ENCODE data around the gene GNA12. TPM values are rescaled to one million over a fixed set of nuclear protein-coding genes. Genes with fewer than 3 reads are reported as not detected.

Gene GNA12
- total and polyA plus RNA-seq, 9 of the 15 experiments (the other 6 are each of a cell fraction or from before 2014, with no cell fraction given), result 0.65 to 32.7 (median 9.6) TPM

DNA sequence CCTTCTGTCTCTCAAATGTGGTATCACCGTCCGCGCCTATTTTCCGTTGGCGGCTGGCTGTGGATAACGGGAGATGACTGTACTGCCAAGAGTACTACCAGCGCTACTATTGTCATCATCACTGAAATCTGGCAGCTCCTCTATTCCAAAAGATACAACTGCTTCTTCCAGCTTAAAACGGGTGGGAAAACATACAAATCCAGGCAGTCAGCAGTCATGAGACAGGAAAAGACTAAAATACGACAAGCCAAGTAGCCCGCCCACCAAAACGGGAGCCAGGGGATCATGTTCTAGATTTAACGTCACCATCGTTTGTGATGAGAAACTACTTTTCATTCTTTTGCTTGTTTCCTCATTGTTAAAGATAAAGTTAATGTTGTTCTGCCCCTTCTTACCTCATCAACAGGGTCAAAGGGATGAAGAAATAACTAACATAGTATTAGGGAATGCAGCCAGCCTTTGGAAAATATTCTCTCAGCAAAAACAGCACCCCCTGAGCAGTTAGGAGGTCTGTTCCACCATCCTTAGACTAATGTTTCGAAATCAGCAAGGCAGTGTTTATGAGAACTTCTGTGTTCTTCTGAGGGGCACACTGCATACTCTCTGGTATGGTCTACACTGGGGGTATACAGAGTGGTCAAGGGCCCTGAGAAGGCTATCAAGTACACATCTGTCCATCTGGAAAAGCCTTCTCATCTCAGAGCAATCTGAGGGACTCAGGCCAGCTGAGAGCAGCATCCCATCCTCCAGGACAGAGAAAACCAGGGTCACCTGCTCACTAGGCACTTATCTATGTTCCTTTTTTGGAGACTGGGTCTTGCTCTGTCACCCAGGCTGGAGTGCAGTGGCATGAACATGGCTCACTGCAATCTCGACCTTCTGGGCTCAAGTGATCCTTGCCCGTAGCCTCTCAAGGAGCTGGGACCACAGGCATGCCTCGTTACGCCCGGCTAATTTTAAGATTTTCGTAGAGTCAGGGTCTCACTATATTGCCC lies 47.5 kb downstream of the GNA12 start:
- intact Hi-C loops (cut with micrococcal nuclease), result no loop called here
- CTCF ChIA-PET (ENCODE audit: low intra/inter-chr PET ratio), result no interaction called here
- Histone ChIP-seq H3K79me2 (ENCODE audit: control insufficient read depth, insufficient read depth, low read length) (peaks cover 24% of the 10 kb centered on the region), H3K36me3 (ENCODE audit: control insufficient read depth, insufficient read depth, low read length) (peaks cover 23% of the 10 kb centered on the region; the same call in 2 of the 3 replicates), H3K9me3 (replicated peaks; ENCODE audit: control insufficient read depth, insufficient read depth, low read depth, low read length) (no peaks in the 10 kb centered on the region), H3K4me3 (no peak overlapping the region), H3K4me1 (replicated peaks in 1 of 2; ENCODE audit: control insufficient read depth in 2 of 2, insufficient read depth in 2 of 2, low read length in 2 of 2) (peaks cover 0 to 9% of the 10 kb centered on the region in 2 experiments; a peak in 3 of 5 replicates), H3K9ac (ENCODE audit: insufficient read depth in 1 of 2, low read depth in 2 of 2, low read length in 2 of 2) (no peak overlapping the region), H3K27ac (ENCODE audit: extremely low read depth, low read depth, low read length) (no peak overlapping the region), H2AFZ (ENCODE audit: low read depth, low read length) (no peak overlapping the region), H3K4me2 (ENCODE audit: insufficient read depth, low read length) (no peak overlapping the region), H3K9me1 (ENCODE audit: control insufficient read depth, insufficient read depth, low read length) (no peaks in the 10 kb centered on the region), H3K27me3 (ENCODE audit: control insufficient read depth in 2 of 2, insufficient read depth in 2 of 2, low read length in 2 of 2) (no peaks in the 10 kb centered on the region), H4K20me1 (replicated peaks; ENCODE audit: control insufficient read depth, insufficient read depth, low read length) (0 out of 2 replicates have a peak, but pooled peaks cover 3% of the 10 kb centered on the region)
- in situ Hi-C loops (cut with MboI), result no loop called here
- TF ChIP-seq, protein P1, sequence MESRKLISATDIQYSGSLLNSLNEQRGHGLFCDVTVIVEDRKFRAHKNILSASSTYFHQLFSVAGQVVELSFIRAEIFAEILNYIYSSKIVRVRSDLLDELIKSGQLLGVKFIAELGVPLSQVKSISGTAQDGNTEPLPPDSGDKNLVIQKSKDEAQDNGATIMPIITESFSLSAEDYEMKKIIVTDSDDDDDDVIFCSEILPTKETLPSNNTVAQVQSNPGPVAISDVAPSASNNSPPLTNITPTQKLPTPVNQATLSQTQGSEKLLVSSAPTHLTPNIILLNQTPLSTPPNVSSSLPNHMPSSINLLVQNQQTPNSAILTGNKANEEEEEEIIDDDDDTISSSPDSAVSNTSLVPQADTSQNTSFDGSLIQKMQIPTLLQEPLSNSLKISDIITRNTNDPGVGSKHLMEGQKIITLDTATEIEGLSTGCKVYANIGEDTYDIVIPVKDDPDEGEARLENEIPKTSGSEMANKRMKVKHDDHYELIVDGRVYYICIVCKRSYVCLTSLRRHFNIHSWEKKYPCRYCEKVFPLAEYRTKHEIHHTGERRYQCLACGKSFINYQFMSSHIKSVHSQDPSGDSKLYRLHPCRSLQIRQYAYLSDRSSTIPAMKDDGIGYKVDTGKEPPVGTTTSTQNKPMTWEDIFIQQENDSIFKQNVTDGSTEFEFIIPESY (CRISPR knock-in tag; IDR thresholded peaks at IDR 0.05), result peak; percentile 68
- TF ChIP-seq ESRRB (CRISPR knock-in tag; IDR thresholded peaks at IDR 0.05; ENCODE audit: borderline replicate concordance), result no peak
- WGBS (ENCODE audit: insufficient coverage, low coverage, missing lambda C conversion rate), result 74% methylated on average over 20 of the region's 20 CpGs
- no TSS peak for BruUV-seq (replicated peaks)
- no peak for ATAC-seq
- no peak for DNase-seq (ENCODE audit: extremely low read depth in 1 of 4, low spot score in 3 of 4)
- POLR2A ChIA-PET, result interaction anchor here (0.6 to 1.1 kb wide), 2 partner anchors 9 to 13 kb away, joined by 3 to 5 read pairs; no protein-coding TSS in a partner anchor
- FAIRE-seq, result no peak

Measured in K562 (cell line).